H9 (cell line): ENCODE measurements around the gene CNOT11. TPM values are rescaled to one million over a fixed set of nuclear protein-coding genes. Genes with fewer than 3 reads are reported as not detected.

Experiments
- DNase-seq: peaks from one replicate; pipeline ENCODE4 v3.0.0-alpha.2; 2017
- H2AFZ ChIP-seq: one replicate; pipeline ENCODE4 v1.6.1; 2013; ENCODE audit warnings: mild to moderate bottlenecking, low read length, control low read depth, moderate library complexity
- H2AK5ac ChIP-seq: 2 replicates; pipeline ENCODE4 v1.6.1; 2013; ENCODE audit warnings: low read length, control low read depth, mixed read lengths; ENCODE audit not compliant: insufficient read length
- H2BK120ac ChIP-seq: one replicate; pipeline ENCODE4 v1.6.1; 2013; ENCODE audit warnings: low read depth, mild to moderate bottlenecking, low read length, control low read depth, inconsistent platforms; ENCODE audit not compliant: poor library complexity, severe bottlenecking
- H2BK12ac ChIP-seq: 2 replicates; pipeline ENCODE4 v1.6.1; 2013; ENCODE audit warnings: low read length, control low read depth, mixed read lengths, low read depth; ENCODE audit not compliant: insufficient read length
- H2BK15ac ChIP-seq: 2 replicates; pipeline ENCODE4 v1.6.1; 2013; ENCODE audit warnings: low read depth, low read length, control low read depth
- H2BK20ac ChIP-seq: one replicate; pipeline ENCODE4 v1.6.1; 2013; ENCODE audit warnings: low read depth, mild to moderate bottlenecking, low read length, control low read depth, inconsistent platforms; ENCODE audit not compliant: poor library complexity, severe bottlenecking
- H2BK5ac ChIP-seq: 2 replicates; pipeline ENCODE4 v1.6.1; 2013; ENCODE audit warnings: low read length, control low read depth, mixed read lengths; ENCODE audit not compliant: insufficient read length
- H3K14ac ChIP-seq: 2 replicates; pipeline ENCODE4 v1.6.1; 2013; ENCODE audit warnings: low read length, control low read depth; ENCODE audit not compliant: insufficient read depth
- H3K18ac ChIP-seq: 2 replicates; pipeline ENCODE4 v1.6.1; 2013; ENCODE audit warnings: low read depth, mild to moderate bottlenecking, mixed read lengths, low read length, control low read depth; ENCODE audit not compliant: insufficient read length
- H3K23ac ChIP-seq: 2 replicates; pipeline ENCODE4 v1.6.1; 2013; ENCODE audit warnings: low read length, control low read depth, mixed read lengths, low read depth; ENCODE audit not compliant: insufficient read length
- H3K23me2 ChIP-seq: 2 replicates; pipeline ENCODE4 v1.6.1; 2013; ENCODE audit warnings: low read depth, mild to moderate bottlenecking, mixed read lengths, low read length, control low read depth; ENCODE audit not compliant: insufficient read length, poor library complexity, severe bottlenecking
- H3K27ac ChIP-seq: 2 replicates; pipeline ENCODE4 v1.5.1; 2013; ENCODE audit warnings: low read length, control low read depth, mixed read lengths, low read depth; ENCODE audit not compliant: insufficient read length
- H3K27me3 ChIP-seq: 2 replicates; pipeline ENCODE4 v1.6.1; 2013; ENCODE audit warnings: low read length, control low read depth, inconsistent platforms; ENCODE audit not compliant: insufficient read depth
- H3K4ac ChIP-seq: 2 replicates; pipeline ENCODE4 v1.6.1; 2013; ENCODE audit warnings: low read depth, mild to moderate bottlenecking, control low read depth, inconsistent platforms, low read length, moderate library complexity
- H3K4me1 ChIP-seq: 2 replicates; pipeline ENCODE4 v1.6.1; 2013; ENCODE audit warnings: low read length, control low read depth, inconsistent platforms; ENCODE audit not compliant: insufficient read depth
- H3K4me2 ChIP-seq: 2 replicates; pipeline ENCODE4 v1.6.1; 2013; ENCODE audit warnings: low read length, control low read depth, mixed read lengths; ENCODE audit not compliant: insufficient read length, insufficient read depth
- H3K56ac ChIP-seq: 2 replicates; pipeline ENCODE4 v1.6.1; 2013; ENCODE audit warnings: low read depth, mild to moderate bottlenecking, mixed read lengths, low read length, control low read depth; ENCODE audit not compliant: insufficient read length
- H3K79me1 ChIP-seq: 2 replicates; pipeline ENCODE4 v1.6.1; 2013; ENCODE audit warnings: low read depth, mild to moderate bottlenecking, moderate library complexity, low read length, control low read depth, inconsistent platforms; ENCODE audit not compliant: insufficient read depth, poor library complexity, severe bottlenecking
- H3K79me2 ChIP-seq: 2 replicates; pipeline ENCODE4 v1.6.1; 2013; ENCODE audit warnings: low read length, control low read depth, inconsistent platforms; ENCODE audit not compliant: insufficient read depth
- H3K9ac ChIP-seq: 2 replicates; pipeline ENCODE4 v1.6.1; 2013; ENCODE audit warnings: low read length, control low read depth, mixed read lengths; ENCODE audit not compliant: insufficient read length; ENCODE audit errors: extremely low read depth
- H3K9me3 ChIP-seq: one replicate; pipeline ENCODE4 v1.6.1; 2013; ENCODE audit warnings: low read depth, low read length, inconsistent platforms; ENCODE audit not compliant: control insufficient read depth
- H3T11ph ChIP-seq: one replicate; pipeline ENCODE4 v1.6.1; 2013; ENCODE audit warnings: mild to moderate bottlenecking, low read length, control low read depth, inconsistent platforms
- H4K20me1 ChIP-seq: one replicate; pipeline ENCODE4 v1.6.1; 2013; ENCODE audit not compliant: control insufficient read depth, insufficient read length, insufficient read depth
- H4K5ac ChIP-seq: 2 replicates; pipeline ENCODE4 v1.6.1; 2013; ENCODE audit warnings: low read depth, mild to moderate bottlenecking, mixed read lengths, low read length, control low read depth; ENCODE audit not compliant: insufficient read length
- H4K8ac ChIP-seq: replicated peaks from 2 replicates; pipeline ENCODE4 v1.6.1; 2013; ENCODE audit warnings: low read length, control low read depth, mixed read lengths, low read depth; ENCODE audit not compliant: insufficient read length
- H4K91ac ChIP-seq: 2 replicates; pipeline ENCODE4 v1.6.1; 2013; ENCODE audit warnings: low read depth, mild to moderate bottlenecking, moderate library complexity, mixed read lengths, low read length, control low read depth; ENCODE audit not compliant: insufficient read length
- H3K27ac Mint-ChIP-seq, 3 experiments: 2 replicates in 2 of 3; 3 replicates in 1 of 3; pipeline ENCODE4 v1.8.0; 2020 to 2021; ENCODE audit warnings: mixed read lengths in 3 of 3, mild to moderate bottlenecking in 1 of 3, moderate library complexity in 1 of 3
- H3K27me3 Mint-ChIP-seq: 2 replicates; pipeline ENCODE4 v1.8.0; 2021; ENCODE audit warnings: low read depth, mild to moderate bottlenecking, moderate library complexity, mixed read lengths
- H3K36me3 Mint-ChIP-seq, 3 experiments: 2 replicates in 2 of 3; 3 replicates in 1 of 3; pipeline ENCODE4 v1.8.0; 2020 to 2021; ENCODE audit warnings: low read depth in 3 of 3, mixed read lengths in 3 of 3; ENCODE audit not compliant: insufficient read depth in 1 of 3
- H3K4me1 Mint-ChIP-seq, 2 experiments: 2 replicates each; pipeline ENCODE4 v1.8.0; 2020; ENCODE audit warnings: mixed read lengths in 2 of 2
- H3K4me3 Mint-ChIP-seq, 2 experiments: 2 replicates in 1 of 2; 3 replicates in 1 of 2; pipeline ENCODE4 v1.8.0; 2020 to 2021; ENCODE audit warnings: mild to moderate bottlenecking in 2 of 2, mixed read lengths in 2 of 2, moderate library complexity in 1 of 2
- H3K9me3 Mint-ChIP-seq, 2 experiments: 2 replicates in 1 of 2; 3 replicates in 1 of 2; pipeline ENCODE4 v1.8.0; 2020; ENCODE audit warnings: mild to moderate bottlenecking in 2 of 2, mixed read lengths in 2 of 2, moderate library complexity in 1 of 2
- CTCF ChIP-seq: fragments of 200-600 bp; sonication (generic); conservative IDR thresholded peaks from 3 replicates; pipeline ENCODE4 v1.8.0; 2021; ENCODE audit warnings: antibody characterized with exemption, mild to moderate bottlenecking
- WGBS: extraction: QIAGEN DNeasy Blood & Tissue Kit; methylation state at CpG from one replicate; pipeline ENCODE4 v1.1.7; 2013; ENCODE audit warnings: missing lambda C conversion rate, low lambda C conversion rate, mixed read lengths; ENCODE audit not compliant: insufficient read length; ENCODE audit errors: extremely low coverage; 5-methylcytosine and 5-hydroxymethylcytosine counted together
- total RNA-seq: library from RNA; stranded (reverse); gene quantifications from 2 replicates; pipeline ENCODE4 v1.2.1, GENCODE V29; 2021

The CNOT11 gene
- total RNA-seq, 1 experiment from 2014 or later: 46.8 TPM

DNA sequence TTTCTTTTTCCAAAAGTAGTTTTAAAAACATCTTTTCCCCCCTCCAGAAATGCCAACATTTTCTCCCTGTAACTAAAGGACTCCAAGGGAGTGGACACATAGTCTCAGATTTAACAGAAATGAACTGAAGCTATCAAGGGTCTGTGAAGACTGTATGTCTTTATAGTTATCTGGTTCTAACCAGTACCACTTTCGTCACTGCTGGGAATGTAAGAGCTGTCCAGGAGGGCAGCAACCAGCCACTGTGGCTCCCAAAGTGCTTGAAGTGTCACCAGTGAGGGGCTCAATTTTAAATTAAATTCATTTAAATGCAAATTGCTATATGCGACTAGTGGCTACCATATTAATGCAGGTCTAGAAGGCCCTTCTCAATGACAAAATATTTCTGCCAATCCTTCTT is 40.9 kb downstream of the CNOT11 start:
- Histone ChIP-seq H3T11ph (no peak overlapping the region), H4K20me1 (no peaks in the 10 kb centered on the region), H4K91ac (no peak overlapping the region), H2BK15ac (no peak overlapping the region), H2BK5ac (no peak overlapping the region), H3K56ac (no peak overlapping the region), H2BK20ac (no peak overlapping the region), H3K23ac (no peak overlapping the region), H3K79me1 (peaks cover 6% of the 10 kb centered on the region), H3K27ac (no peak overlapping the region), H3K79me2 (no peaks in the 10 kb centered on the region; the same call in 1 of the 2 replicates), H4K8ac (no peak overlapping the region), H3K9me3 (no peaks in the 10 kb centered on the region), H2AK5ac (no peak overlapping the region), H2BK12ac (no peak overlapping the region), H3K4me1 (no peaks in the 10 kb centered on the region), H3K9ac (no peak overlapping the region), H3K4ac (no peak overlapping the region), H3K27me3 (no peaks in the 10 kb centered on the region), H2AFZ (no peak overlapping the region), H3K23me2 (no peaks in the 10 kb centered on the region), H3K4me2 (no peak overlapping the region), H4K5ac (no peak overlapping the region), H3K18ac (no peak overlapping the region), H2BK120ac (no peak overlapping the region), H3K14ac (no peak overlapping the region)
- no peaks in the 10 kb centered on the region for H3K27me3 Mint-ChIP-seq
- no peak for DNase-seq
- no peak for TF ChIP-seq CTCF
- no peaks in the 10 kb centered on the region for H3K4me1 Mint-ChIP-seq
- H3K27ac Mint-ChIP-seq: no peak overlapping the region
- no peak overlapping the region for H3K4me3 Mint-ChIP-seq
- no CpG with 5 or more reads among the region's 2 CpGs for WGBS
- H3K9me3 Mint-ChIP-seq: no peaks in the 10 kb centered on the region
- peaks cover 3 to 24% (median 21%) of the 10 kb centered on the region in 3 experiments; a peak in 6 of 7 replicates for H3K36me3 Mint-ChIP-seq
